IMR-90 (cell line): Measurements from ENCODE around the gene SMARCD1. TPM values are rescaled to one million over a fixed set of nuclear protein-coding genes. Genes with fewer than 3 reads are reported as not detected.

ENCODE experiments used
- ATAC-seq: fragments of 200-7000 bp; cut with Tn5 transposase; 2 replicates; pipeline ENCODE4 v1.9.1; 2020; ENCODE audit warnings: low read depth, mild to moderate bottlenecking, moderate library complexity
- BruUV-seq: library from RNA; stranded (reverse); fragments of 400-500 nt; replicated peaks from 2 replicates; lab custom pipeline; 2021; lab: Mats Ljungman, UMichigan
- CTCF ChIA-PET: fragments of 300-600 bp; formaldehyde crosslinking; extraction: SDS; loops from one replicate; lab custom pipeline; 2021; ENCODE audit warnings: antibody characterized with exemption; lab: Yijun Ruan, JAX
- POLR2A ChIA-PET: fragments of 300-600 bp; sonication (Branson Sonifier 250); formaldehyde crosslinking; loops from one replicate; lab custom pipeline; 2022; ENCODE audit warnings: antibody characterized with exemption; ENCODE audit not compliant: unreplicated experiment; lab: Charles Lee
- DNase-seq: peaks from one replicate; pipeline ENCODE4 v3.0.0; 2013
- H2AFZ ChIP-seq: replicated peaks from 2 replicates; pipeline ENCODE3; 2013; ENCODE audit warnings: low read length, mild to moderate bottlenecking; ENCODE audit not compliant: poor library complexity
- H2AK5ac ChIP-seq: 2 replicates; pipeline ENCODE4 v1.6.1; 2013; ENCODE audit warnings: low read depth, low read length, inconsistent platforms
- H2AK9ac ChIP-seq: replicated peaks from 2 replicates; pipeline ENCODE3; 2013; ENCODE audit warnings: mild to moderate bottlenecking, low read depth, low read length, moderate library complexity; ENCODE audit not compliant: poor library complexity
- H2BK120ac ChIP-seq: 2 replicates; pipeline ENCODE4 v1.6.1; 2013; ENCODE audit warnings: low read depth, low read length, inconsistent platforms
- H2BK15ac ChIP-seq: 3 replicates; pipeline ENCODE4 v1.6.1; 2013; ENCODE audit warnings: low read depth, low read length, inconsistent platforms
- H2BK20ac ChIP-seq: 2 replicates; pipeline ENCODE4 v1.6.1; 2013; ENCODE audit warnings: low read depth, mild to moderate bottlenecking, inconsistent platforms, low read length, moderate library complexity
- H2BK5ac ChIP-seq: 2 replicates; pipeline ENCODE4 v1.6.1; 2013; ENCODE audit warnings: mild to moderate bottlenecking, low read depth, low read length, inconsistent platforms; ENCODE audit not compliant: poor library complexity, severe bottlenecking
- H3K14ac ChIP-seq: replicated peaks from 2 replicates; pipeline ENCODE4 v1.6.1; 2013; ENCODE audit warnings: low read depth, low read length, inconsistent platforms
- H3K18ac ChIP-seq: 2 replicates; pipeline ENCODE4 v1.6.1; 2013; ENCODE audit warnings: low read depth, low read length, control low read depth
- H3K23ac ChIP-seq: 2 replicates; pipeline ENCODE4 v1.6.1; 2013; ENCODE audit warnings: low read depth, low read length, inconsistent platforms
- H3K27ac ChIP-seq: 2 replicates; pipeline ENCODE4 v1.5.1; 2013; ENCODE audit warnings: mild to moderate bottlenecking, control low read depth, low read length; ENCODE audit not compliant: insufficient read depth
- H3K27me3 ChIP-seq: 2 replicates; pipeline ENCODE4 v1.6.1; 2013; ENCODE audit warnings: low read length; ENCODE audit not compliant: control insufficient read depth, insufficient read depth
- H3K36me3 ChIP-seq: 2 replicates; pipeline ENCODE4 v1.6.1; 2013; ENCODE audit warnings: low read length, mixed read lengths; ENCODE audit not compliant: control insufficient read depth, insufficient read depth
- H3K4ac ChIP-seq: 2 replicates; pipeline ENCODE4 v1.6.1; 2013; ENCODE audit warnings: low read depth, low read length, inconsistent platforms
- H3K4me1 ChIP-seq: 2 replicates; pipeline ENCODE4 v1.6.1; 2013; ENCODE audit warnings: low read length, mixed read lengths; ENCODE audit not compliant: control insufficient read depth, insufficient read depth
- H3K4me2 ChIP-seq: 2 replicates; pipeline ENCODE4 v1.6.1; 2013; ENCODE audit warnings: low read depth, mild to moderate bottlenecking, control low read depth, low read length, moderate library complexity
- H3K4me3 ChIP-seq: 2 replicates; pipeline ENCODE4 v1.5.1; 2013; ENCODE audit warnings: low read depth, mild to moderate bottlenecking, control low read depth, low read length, moderate library complexity; ENCODE audit not compliant: insufficient read depth
- H3K56ac ChIP-seq: 2 replicates; pipeline ENCODE4 v1.6.1; 2013; ENCODE audit warnings: low read length, inconsistent platforms; ENCODE audit not compliant: insufficient read depth; ENCODE audit errors: extremely low read depth
- H3K79me1 ChIP-seq, 2 experiments: 2 replicates each; pipeline ENCODE4 v1.6.1; 2013; ENCODE audit warnings: low read length in 2 of 2, inconsistent platforms in 1 of 2, low read depth in 1 of 2
- H3K9ac ChIP-seq: 2 replicates; pipeline ENCODE4 v1.6.1; 2013; ENCODE audit warnings: low read depth, low read length, control low read depth
- H3K9me1 ChIP-seq: 2 replicates; pipeline ENCODE4 v1.6.1; 2013; ENCODE audit warnings: low read length, inconsistent platforms; ENCODE audit not compliant: insufficient read depth
- H3K9me3 ChIP-seq: 2 replicates; pipeline ENCODE4 v1.6.1; 2013; ENCODE audit warnings: low read length; ENCODE audit not compliant: control insufficient read depth, insufficient read depth
- H4K20me1 ChIP-seq: 2 replicates; pipeline ENCODE4 v1.6.1; 2013; ENCODE audit warnings: low read length, inconsistent platforms; ENCODE audit not compliant: insufficient read depth
- H4K5ac ChIP-seq: 2 replicates; pipeline ENCODE4 v1.6.1; 2013; ENCODE audit warnings: mild to moderate bottlenecking, low read depth, low read length, control low read depth
- H4K8ac ChIP-seq, 2 experiments: 2 replicates each; pipeline ENCODE4 v1.6.1; 2013; ENCODE audit warnings: low read depth in 2 of 2, low read length in 2 of 2, control low read depth in 1 of 2, inconsistent platforms in 1 of 2
- H4K91ac ChIP-seq: 2 replicates; pipeline ENCODE4 v1.6.1; 2013; ENCODE audit warnings: low read depth, low read length, inconsistent platforms; ENCODE audit not compliant: insufficient read depth
- CEBPB ChIP-seq: IDR thresholded peaks from 2 replicates; pipeline ENCODE4 v1.6.1; 2012; ENCODE audit warnings: low read depth, low read length, improper control_type of control experiment
- CHD1 ChIP-seq: IDR thresholded peaks from 2 replicates; pipeline ENCODE4 v1.6.1; 2012; ENCODE audit warnings: low read depth, low read length, improper control_type of control experiment
- MAZ ChIP-seq: IDR thresholded peaks from 2 replicates; pipeline ENCODE4 v1.6.1; 2012; ENCODE audit warnings: low read depth, mild to moderate bottlenecking, low read length, improper control_type of control experiment, moderate library complexity, borderline replicate concordance
- NFE2L2 ChIP-seq: fragments of 150-350 bp; IDR thresholded peaks from 2 replicates; pipeline ENCODE4 v1.6.1; 2016; ENCODE audit warnings: low read depth, mild to moderate bottlenecking, low read length
- RAD21 ChIP-seq: IDR thresholded peaks from 2 replicates; pipeline ENCODE4 v1.6.1; 2012; ENCODE audit warnings: low read length, improper control_type of control experiment
- RCOR1 ChIP-seq: IDR thresholded peaks from 2 replicates; pipeline ENCODE4 v1.6.1; 2012; ENCODE audit warnings: mild to moderate bottlenecking, low read length, improper control_type of control experiment; ENCODE audit not compliant: insufficient replicate concordance
- SMC3 ChIP-seq: fragments of 150-350 bp; IDR thresholded peaks from 2 replicates; pipeline ENCODE4 v1.6.1; 2016; ENCODE audit warnings: low read depth, mild to moderate bottlenecking, antibody characterized with exemption, low read length, moderate library complexity
- WGBS, 2 experiments: methylation state at CpG; one replicate each; pipeline versions ENCODE4 v1.1.5 to v1.1.7; 2013; ENCODE audit warnings: missing lambda C conversion rate in 2 of 2; ENCODE audit not compliant: insufficient read length in 1 of 2; ENCODE audit errors: extremely low coverage in 2 of 2; 5-methylcytosine and 5-hydroxymethylcytosine counted together
- dilution Hi-C: fragments of 300-500 bp; cut with HindIII; formaldehyde crosslinking; loops from one replicate; pipeline ENCODE4 v1.14.3; 2018; ENCODE audit warnings: low sequenced_read_pairs; ENCODE audit not compliant: unreplicated experiment
- in situ Hi-C: fragments of 300-500 bp; cut with MboI; formaldehyde crosslinking; loops from 3 replicates; pipeline ENCODE4 v1.14.3; 2019; ENCODE audit warnings: low sequenced_read_pairs, inconsistent platforms, mixed read lengths
- intact Hi-C: fragments of 100-400 bp; cut with micrococcal nuclease; formaldehyde crosslinking; loops from 2 replicates; pipeline ENCODE4 v1.10.0; 2022
- polyA plus RNA-seq, 3 experiments: library from polyadenylated mRNA; depleted of rRNA; stranded (reverse); fragments of >200 nt; gene quantifications; 2 replicates each; pipeline ENCODE4 v1.2.3, GENCODE V29; 2012; ENCODE audit warnings: low replicate concordance in 1 of 3
- total RNA-seq: library from RNA; depleted of rRNA; stranded (reverse); fragments of >200 nt; gene quantifications from 2 replicates; pipeline ENCODE4 v1.2.3, GENCODE V29; 2012
- TF ChIP-seq, protein P1 (sequence below): conservative IDR thresholded peaks from 2 replicates; pipeline ENCODE4 v1.5.1; 2012; ENCODE audit warnings: mild to moderate bottlenecking, low read depth, low read length, improper control_type of control experiment

The SMARCD1 gene
- total and polyA plus RNA-seq, 2 of the 4 experiments (the other 2 are of a cell fraction) = 28.1 to 47.9 TPM

DNA sequence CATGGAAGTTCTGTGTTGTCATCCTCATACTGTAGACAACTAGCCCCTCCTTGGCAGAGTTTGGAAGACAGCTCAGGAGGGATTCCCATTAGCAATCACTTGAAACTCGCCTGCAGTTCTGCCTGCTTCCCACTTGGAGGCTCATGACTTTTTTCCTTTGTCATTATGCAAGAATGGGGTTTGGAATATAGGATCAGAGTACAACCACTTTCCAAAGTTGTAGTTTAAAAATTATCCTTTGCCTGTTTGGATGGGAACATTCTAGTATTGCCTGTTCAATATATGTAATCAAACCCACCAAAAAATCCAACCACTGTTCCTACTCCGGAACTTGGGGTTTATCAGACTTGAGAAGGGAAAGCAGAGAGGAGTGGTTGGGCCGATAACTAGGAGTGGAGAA, 16.5 kb downstream of the SMARCD1 start:
- ATAC-seq (peak; percentile 60), DNase-seq (peak; percentile 68)
- ChIA-PET CTCF (interaction anchor here (0.8 to 1.4 kb wide), 2 partner anchors 10 to 17 kb away, joined by 3 to 4 read pairs; partner anchors contain the start of genes COX14 and SMARCD1), POLR2A (no interaction called here)
- 0 out of 2 replicates have a peak, but pooled peaks cover 5% of the 10 kb centered on the region for H4K20me1 ChIP-seq
- TF ChIP-seq RAD21 (peak; percentile 30), CEBPB (peak; percentile 84), MAZ (no peak), CHD1 (no peak), NFE2L2 (no peak), SMC3 (peak; percentile 54), RCOR1 (no peak)
- TF ChIP-seq, protein P1, sequence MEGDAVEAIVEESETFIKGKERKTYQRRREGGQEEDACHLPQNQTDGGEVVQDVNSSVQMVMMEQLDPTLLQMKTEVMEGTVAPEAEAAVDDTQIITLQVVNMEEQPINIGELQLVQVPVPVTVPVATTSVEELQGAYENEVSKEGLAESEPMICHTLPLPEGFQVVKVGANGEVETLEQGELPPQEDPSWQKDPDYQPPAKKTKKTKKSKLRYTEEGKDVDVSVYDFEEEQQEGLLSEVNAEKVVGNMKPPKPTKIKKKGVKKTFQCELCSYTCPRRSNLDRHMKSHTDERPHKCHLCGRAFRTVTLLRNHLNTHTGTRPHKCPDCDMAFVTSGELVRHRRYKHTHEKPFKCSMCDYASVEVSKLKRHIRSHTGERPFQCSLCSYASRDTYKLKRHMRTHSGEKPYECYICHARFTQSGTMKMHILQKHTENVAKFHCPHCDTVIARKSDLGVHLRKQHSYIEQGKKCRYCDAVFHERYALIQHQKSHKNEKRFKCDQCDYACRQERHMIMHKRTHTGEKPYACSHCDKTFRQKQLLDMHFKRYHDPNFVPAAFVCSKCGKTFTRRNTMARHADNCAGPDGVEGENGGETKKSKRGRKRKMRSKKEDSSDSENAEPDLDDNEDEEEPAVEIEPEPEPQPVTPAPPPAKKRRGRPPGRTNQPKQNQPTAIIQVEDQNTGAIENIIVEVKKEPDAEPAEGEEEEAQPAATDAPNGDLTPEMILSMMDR = peak; percentile 54
- peaks cover 0 to 18% of the 10 kb centered on the region in 2 experiments; a peak in 1 of 4 replicates for H3K79me1 ChIP-seq
- in situ Hi-C loops = no loop called here
- no peak overlapping the region for H3K23ac ChIP-seq
- dilution Hi-C loops = no loop called here
- no TSS peak for BruUV-seq
- H2AFZ ChIP-seq = no peak overlapping the region
- no peak overlapping the region for H4K8ac ChIP-seq
- no peak overlapping the region for H2BK120ac ChIP-seq
- H2AK9ac ChIP-seq = peak overlapping the region; percentile 21
- intact Hi-C loops = no loop called here
- no CpG with 5 or more reads among the region's 3 CpGs for WGBS, 2 experiments
- no peak overlapping the region for H4K5ac ChIP-seq
- no peak overlapping the region for H2BK20ac ChIP-seq
- no peak overlapping the region for H3K14ac ChIP-seq
- no peak overlapping the region for H3K4me2 ChIP-seq
- no peak overlapping the region for H3K27ac ChIP-seq
- H2BK5ac ChIP-seq = no peak overlapping the region
- no peaks in the 10 kb centered on the region for H3K9me3 ChIP-seq
- no peak overlapping the region for H3K9ac ChIP-seq
- H3K56ac ChIP-seq = no peak overlapping the region
- H2AK5ac ChIP-seq = no peak overlapping the region
- H3K27me3 ChIP-seq = peaks cover 4% of the 10 kb centered on the region; the same call in 1 of the 2 replicates
- no peak overlapping the region for H2BK15ac ChIP-seq
- H3K4me1 ChIP-seq = no peaks in the 10 kb centered on the region
- H3K4me3 ChIP-seq = no peak overlapping the region
- H3K4ac ChIP-seq = no peak overlapping the region
- H3K9me1 ChIP-seq = no peaks in the 10 kb centered on the region
- peaks cover 35% of the 10 kb centered on the region for H3K36me3 ChIP-seq
- H4K91ac ChIP-seq = no peak overlapping the region
- no peak overlapping the region for H3K18ac ChIP-seq
